B cell (primary cell): ENCODE results near the gene NKD2.

Experiments used
- EZH2 ChIP-seq: IDR thresholded peaks from 2 replicates; pipeline ENCODE4 v1.6.1; 2012; ENCODE audit warnings: borderline replicate concordance, low read depth, mild to moderate bottlenecking, moderate library complexity, low read length; ENCODE audit not compliant: insufficient read depth, poor library complexity, severe bottlenecking
- TF ChIP-seq, protein P1 (sequence below): fragments of 200-600 bp; IDR thresholded peaks from one replicate; pipeline ENCODE4 v1.8.0; 2022; ENCODE audit warnings: antibody characterized with exemption, mild to moderate bottlenecking

DNA sequence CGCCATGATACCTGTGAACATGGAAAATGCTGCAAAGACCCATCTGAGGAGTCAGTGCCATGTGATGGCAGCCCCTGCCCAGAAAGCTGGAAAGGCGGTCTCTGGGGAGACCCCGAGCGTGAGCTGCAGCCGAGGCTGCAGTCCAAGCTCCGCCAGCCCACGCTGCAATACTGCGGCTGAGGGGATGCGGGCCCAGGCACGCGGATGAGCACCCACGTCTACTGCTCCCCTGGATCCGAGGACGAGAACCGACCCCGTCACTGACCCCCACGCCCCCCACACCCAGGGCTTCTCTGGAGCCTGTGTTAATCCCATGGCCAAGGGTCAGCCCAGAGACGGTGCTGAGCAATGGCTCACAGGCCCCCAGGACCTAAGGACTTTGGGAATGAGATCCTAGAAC, 70.9 kb downstream of the NKD2 start:
- TF ChIP-seq, protein P1, sequence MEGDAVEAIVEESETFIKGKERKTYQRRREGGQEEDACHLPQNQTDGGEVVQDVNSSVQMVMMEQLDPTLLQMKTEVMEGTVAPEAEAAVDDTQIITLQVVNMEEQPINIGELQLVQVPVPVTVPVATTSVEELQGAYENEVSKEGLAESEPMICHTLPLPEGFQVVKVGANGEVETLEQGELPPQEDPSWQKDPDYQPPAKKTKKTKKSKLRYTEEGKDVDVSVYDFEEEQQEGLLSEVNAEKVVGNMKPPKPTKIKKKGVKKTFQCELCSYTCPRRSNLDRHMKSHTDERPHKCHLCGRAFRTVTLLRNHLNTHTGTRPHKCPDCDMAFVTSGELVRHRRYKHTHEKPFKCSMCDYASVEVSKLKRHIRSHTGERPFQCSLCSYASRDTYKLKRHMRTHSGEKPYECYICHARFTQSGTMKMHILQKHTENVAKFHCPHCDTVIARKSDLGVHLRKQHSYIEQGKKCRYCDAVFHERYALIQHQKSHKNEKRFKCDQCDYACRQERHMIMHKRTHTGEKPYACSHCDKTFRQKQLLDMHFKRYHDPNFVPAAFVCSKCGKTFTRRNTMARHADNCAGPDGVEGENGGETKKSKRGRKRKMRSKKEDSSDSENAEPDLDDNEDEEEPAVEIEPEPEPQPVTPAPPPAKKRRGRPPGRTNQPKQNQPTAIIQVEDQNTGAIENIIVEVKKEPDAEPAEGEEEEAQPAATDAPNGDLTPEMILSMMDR, result no peak
- no peak for TF ChIP-seq EZH2
